ENCODE results near the gene POLD4.

The POLD4 gene

GRCh38 chr11:67370351-67371076, 17.2 kb upstream of the POLD4 start:
- DNase-seq: no peak

GRCh38 chr11:67369801-67370284, 16.5 kb upstream of the POLD4 start:
- DNase-seq: no peak

- DNase-seq: no peak
Observed at GRCh38 chr11:67369275-67369674, 15.9 kb upstream of the POLD4 start.

GRCh38 chr11:67368621-67369020, 15.3 kb upstream of the POLD4 start:
- no peak for DNase-seq

GRCh38 chr11:67367761-67368227, 14.4 kb upstream of the POLD4 start:
- peak; percentile 82 for DNase-seq

- DNase-seq: no peak
Observed at GRCh38 chr11:67366961-67367760, 13.8 kb upstream of the POLD4 start.

- no peak for DNase-seq
Observed at GRCh38 chr11:67366546-67366945, 13.2 kb upstream of the POLD4 start.

- DNase-seq: no peak
Observed at GRCh38 chr11:67365736-67366444, 12.5 kb upstream of the POLD4 start.

GRCh38 chr11:67364783-67365722, 11.7 kb upstream of the POLD4 start:
- DNase-seq: no peak

- no peak for DNase-seq
Observed at GRCh38 chr11:67364169-67364568, 10.8 kb upstream of the POLD4 start.

GRCh38 chr11:67357831-67358670, 4.7 kb upstream of the POLD4 start:
- no peak for DNase-seq

- DNase-seq: peak; percentile 23
Observed at GRCh38 chr11:67356864-67357561, 3.7 kb upstream of the POLD4 start.

- no peak for DNase-seq
Observed at GRCh38 chr11:67356387-67356863, 3.1 kb upstream of the POLD4 start.

GRCh38 chr11:67355794-67356386, 2.5 kb upstream of the POLD4 start:
- no peak for DNase-seq

GRCh38 chr11:67355023-67355793, 1.9 kb upstream of the POLD4 start:
- no peak for DNase-seq

GRCh38 chr11:67354075-67355022, 1.0 kb upstream of the POLD4 start:
- DNase-seq: no peak

GRCh38 chr11:67352546-67353316, 615 bp downstream of the POLD4 start:
- no peak for DNase-seq

Data from NCI-H2171 (cell line).